Fibroblast of pulmonary artery (primary cell): ENCODE results near the gene DNAJC1.

ENCODE experiments used
- DNase-seq: peaks from one replicate; pipeline ENCODE4 v3.0.0-alpha.2; 2010; ENCODE audit warnings: low read depth
- H3K4me3 ChIP-seq: replicated peaks from 2 replicates; pipeline ENCODE4 v1.5.1; 2011; ENCODE audit warnings: low read depth, mild to moderate bottlenecking, control low read depth, low read length, moderate library complexity
- TF ChIP-seq, protein P1 (sequence below): IDR thresholded peaks from 2 replicates; pipeline ENCODE4 v1.5.1; 2011; ENCODE audit warnings: mild to moderate bottlenecking, control low read depth, low read length, inconsistent platforms; ENCODE audit errors: missing control alignments

The DNAJC1 gene

GRCh38 chr10:21961847-21962246, 41.7 kb downstream of the DNAJC1 start:
- TF ChIP-seq, protein P1, sequence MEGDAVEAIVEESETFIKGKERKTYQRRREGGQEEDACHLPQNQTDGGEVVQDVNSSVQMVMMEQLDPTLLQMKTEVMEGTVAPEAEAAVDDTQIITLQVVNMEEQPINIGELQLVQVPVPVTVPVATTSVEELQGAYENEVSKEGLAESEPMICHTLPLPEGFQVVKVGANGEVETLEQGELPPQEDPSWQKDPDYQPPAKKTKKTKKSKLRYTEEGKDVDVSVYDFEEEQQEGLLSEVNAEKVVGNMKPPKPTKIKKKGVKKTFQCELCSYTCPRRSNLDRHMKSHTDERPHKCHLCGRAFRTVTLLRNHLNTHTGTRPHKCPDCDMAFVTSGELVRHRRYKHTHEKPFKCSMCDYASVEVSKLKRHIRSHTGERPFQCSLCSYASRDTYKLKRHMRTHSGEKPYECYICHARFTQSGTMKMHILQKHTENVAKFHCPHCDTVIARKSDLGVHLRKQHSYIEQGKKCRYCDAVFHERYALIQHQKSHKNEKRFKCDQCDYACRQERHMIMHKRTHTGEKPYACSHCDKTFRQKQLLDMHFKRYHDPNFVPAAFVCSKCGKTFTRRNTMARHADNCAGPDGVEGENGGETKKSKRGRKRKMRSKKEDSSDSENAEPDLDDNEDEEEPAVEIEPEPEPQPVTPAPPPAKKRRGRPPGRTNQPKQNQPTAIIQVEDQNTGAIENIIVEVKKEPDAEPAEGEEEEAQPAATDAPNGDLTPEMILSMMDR: no peak
- peak; percentile 84 for DNase-seq
- no peak overlapping the region for H3K4me3 ChIP-seq

DNA sequence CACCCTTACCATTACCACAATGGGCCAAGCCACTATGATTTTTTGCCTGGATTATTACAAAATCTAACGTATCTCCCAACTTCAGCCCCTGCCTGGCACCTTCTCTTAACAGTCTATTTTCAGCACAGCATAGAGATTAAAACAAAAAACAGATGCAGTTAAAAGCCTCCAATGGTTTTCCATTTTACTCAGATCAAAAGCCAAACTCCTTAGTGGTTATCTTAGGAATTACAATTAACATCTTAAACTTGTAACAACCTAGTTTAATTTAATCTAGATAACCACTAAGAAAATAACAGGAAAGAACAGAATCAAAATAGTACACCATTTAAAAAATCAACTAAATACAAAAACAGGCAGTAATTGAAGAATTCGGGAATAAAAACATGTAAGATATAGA, 43.5 kb downstream of the DNAJC1 start:
- TF ChIP-seq, protein P1: no peak
- no peak for DNase-seq
- H3K4me3 ChIP-seq: no peak overlapping the region

DNA sequence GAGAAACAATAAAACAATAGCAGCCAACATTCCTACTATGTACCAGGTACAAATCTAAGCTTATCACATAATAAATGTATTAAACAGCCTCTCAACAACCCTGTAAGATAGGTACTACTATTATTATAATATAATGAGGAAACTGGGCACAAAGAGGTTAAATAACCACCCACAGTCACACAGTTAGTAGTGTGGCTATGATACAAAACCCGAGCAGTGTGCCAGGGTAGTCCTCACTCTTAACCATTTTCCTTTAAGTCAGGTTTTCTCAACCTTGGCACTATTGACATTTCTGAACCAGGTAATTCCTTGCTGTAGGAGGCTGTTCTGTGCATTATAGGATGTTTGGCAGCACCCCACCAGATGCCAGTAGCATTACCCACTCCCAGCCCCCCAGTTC, 48.8 kb downstream of the DNAJC1 start:
- no peak overlapping the region for H3K4me3 ChIP-seq
- TF ChIP-seq, protein P1: no peak
- DNase-seq: no peak

GRCh38 chr10:21954132-21954531, 49.4 kb downstream of the DNAJC1 start:
- no peak overlapping the region for H3K4me3 ChIP-seq
- DNase-seq: no peak
- TF ChIP-seq, protein P1: no peak

DNA sequence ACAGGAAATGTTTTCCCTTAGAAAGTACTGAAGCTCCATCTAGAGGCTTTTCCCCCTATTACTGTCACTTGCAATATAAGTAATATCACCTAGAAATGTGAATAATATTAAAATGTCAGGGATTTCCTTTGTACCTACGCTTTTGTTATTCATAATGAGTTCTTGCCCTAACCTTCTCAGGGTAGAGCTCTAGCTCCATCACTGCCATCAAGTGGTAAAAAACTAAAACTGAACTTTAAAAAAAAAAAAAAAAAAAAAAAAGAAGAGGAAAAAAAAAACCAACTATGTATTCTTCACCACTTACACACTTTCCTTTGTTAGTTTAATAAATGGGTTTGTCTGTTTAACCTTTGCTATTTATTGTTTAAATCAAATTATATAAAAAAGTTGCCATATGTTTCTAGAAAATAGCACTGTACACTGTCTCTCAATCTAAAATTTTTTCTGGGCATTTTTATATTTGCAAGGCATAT, 49.9 kb downstream of the DNAJC1 start:
- TF ChIP-seq, protein P1: peak; percentile 46
- DNase-seq: peak; percentile 79
- H3K4me3 ChIP-seq: no peak overlapping the region

- TF ChIP-seq, protein P1: no peak
- DNase-seq: peak; percentile 15
- H3K4me3 ChIP-seq: no peak overlapping the region
Measured at GRCh38 chr10:21950566-21950965, 53.0 kb downstream of the DNAJC1 start.

- no peak overlapping the region for H3K4me3 ChIP-seq
- DNase-seq: no peak
- TF ChIP-seq, protein P1: no peak
Measured at GRCh38 chr10:21946946-21947345, 56.6 kb downstream of the DNAJC1 start.
